Sigmoid colon (tissue), 7 donors: ENCODE results near the gene SLC38A2. TPM values are rescaled to one million over a fixed set of nuclear protein-coding genes. Genes with fewer than 3 reads are reported as not detected.

Experiments
- DNase-seq: peaks from one replicate; pipeline ENCODE4 v3.0.0-alpha.2; 2019
- H3K27ac ChIP-seq, 4 donors: fragments of 200-600 bp; sonication (generic); one replicate each; pipeline ENCODE4 v1.5.1; 2016 to 2019; ENCODE audit warnings: mild to moderate bottlenecking in 1 of 4
- H3K27me3 ChIP-seq, 3 donors: fragments of 200-600 bp; sonication (generic); one replicate each; pipeline ENCODE4 v1.5.1; 2019; ENCODE audit warnings: mild to moderate bottlenecking in 1 of 3
- H3K36me3 ChIP-seq, 4 donors: fragments of 200-600 bp; sonication (generic); one replicate each; pipeline ENCODE4 v1.5.1; 2016 to 2019
- H3K4me1 ChIP-seq, 4 donors: fragments of 200-600 bp; sonication (generic); one replicate each; pipeline ENCODE4 v1.5.1; 2017 to 2019
- H3K4me3 ChIP-seq, 4 donors: fragments of 200-600 bp; sonication (generic); one replicate each; pipeline ENCODE4 v1.5.1; 2017 to 2019; ENCODE audit warnings: mild to moderate bottlenecking in 2 of 4, moderate library complexity in 1 of 4
- H3K9me3 ChIP-seq, 4 donors: fragments of 200-600 bp in 3 of 4; sonication (generic) in 3 of 4; one replicate each; pipeline versions ENCODE4 v1.5.1 to v1.6.1; 2013 to 2019
- CTCF ChIP-seq, 4 experiments: fragments of 450-650 bp in 3 of 4; fragments of 200-600 bp in 1 of 4; IDR thresholded peaks; one replicate each; pipeline ENCODE4 v1.5.1; 2016 to 2019; ENCODE audit warnings: antibody characterized with exemption in 4 of 4, mild to moderate bottlenecking in 3 of 4, moderate library complexity in 2 of 4
- EP300 ChIP-seq, 4 donors: sonication (generic); formaldehyde crosslinking; IDR thresholded peaks; one replicate each; pipeline ENCODE4 v1.6.1; 2017; ENCODE audit warnings: antibody characterized with exemption in 4 of 4
- POLR2A ChIP-seq, 2 donors: fragments of 450-650 bp; IDR thresholded peaks; one replicate each; pipeline ENCODE4 v1.6.1; 2016; ENCODE audit warnings: antibody characterized with exemption in 2 of 2, mild to moderate bottlenecking in 2 of 2, moderate library complexity in 2 of 2
- POLR2AphosphoS5 ChIP-seq, 4 donors: sonication (generic); formaldehyde crosslinking; IDR thresholded peaks; one replicate each; pipeline ENCODE4 v1.6.1; 2017; ENCODE audit warnings: antibody characterized with exemption in 4 of 4
- WGBS, 2 donors: extraction: QIAGEN DNeasy Blood & Tissue Kit; methylation state at CpG; one replicate each; pipeline ENCODE4 v1.1.7; 2013; 5-methylcytosine and 5-hydroxymethylcytosine counted together
- intact Hi-C: fragments of 100-400 bp; cut with DNase I; formaldehyde crosslinking; loops from one replicate; pipeline ENCODE4 v1.15.1; 2023
- polyA plus RNA-seq, 3 donors: library from polyadenylated mRNA; stranded (reverse); fragments of 200-250 nt; gene quantifications; one replicate each; pipeline ENCODE4 v1.2.3, GENCODE V29; 2013
- total RNA-seq, 4 donors: library from RNA; depleted of rRNA; stranded (reverse); fragments of >200 nt; gene quantifications; one replicate each; pipeline ENCODE4 v1.1.0, GENCODE V29; 2016
- donor health status: healthy with polysubstance abuse.
- donor health status: Bipolar disorder and iron deficiency.
- donor health status: healthy.

SLC38A2 gene
- total and polyA plus RNA-seq, 7 donors, result 17.6 to 299 (median 234) TPM

DNA sequence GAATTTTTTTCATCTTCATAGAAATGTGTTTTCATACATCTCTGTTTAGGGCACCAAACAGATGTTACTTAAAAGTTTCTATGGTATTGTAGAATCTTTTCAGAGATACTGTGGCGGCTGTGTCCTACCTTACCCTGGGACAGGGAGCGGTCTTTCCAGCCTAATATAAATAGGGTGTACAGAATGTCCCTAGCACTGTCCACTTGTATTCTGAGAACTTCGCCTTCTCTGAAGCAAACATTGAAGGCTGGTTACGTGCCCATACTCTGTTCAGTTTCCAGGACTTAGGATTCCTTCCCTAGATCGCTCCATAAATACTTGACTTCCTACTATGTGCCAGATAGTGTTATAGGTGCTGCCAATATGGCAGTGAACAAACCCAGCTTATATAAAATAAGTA lies 24.3 kb upstream of the SLC38A2 start:
- intact Hi-C loops, result no loop called here
- Histone ChIP-seq H3K4me1 (peaks cover 0 to 14% (median 9%) of the 10 kb centered on the region in 4 donors), H3K27ac (no peak overlapping the region), H3K4me3 (no peak overlapping the region), H3K36me3 (no peaks in the 10 kb centered on the region), H3K9me3 (no peaks in the 10 kb centered on the region), H3K27me3 (no peaks in the 10 kb centered on the region)
- WGBS, 2 donors, result 98 to 99% methylated on average over 5 of the region's 5 CpGs
- DNase-seq, result no peak
- TF ChIP-seq EP300 (IDR thresholded peaks at IDR 0.05), result no peak
- TF ChIP-seq POLR2AphosphoS5 (IDR thresholded peaks at IDR 0.05), result no peak
- no peak for TF ChIP-seq CTCF (IDR thresholded peaks at IDR 0.05)
- no peak for TF ChIP-seq POLR2A (IDR thresholded peaks at IDR 0.05)

- intact Hi-C loops, result no loop called here
- WGBS, 2 donors, result 75 to 84% methylated on average over 4 of the region's 4 CpGs
- Histone ChIP-seq H3K9me3 (no peaks in the 10 kb centered on the region), H3K27ac (no peak overlapping the region), H3K4me1 (peaks cover 0 to 11% (median 4%) of the 10 kb centered on the region in 4 donors), H3K36me3 (no peaks in the 10 kb centered on the region), H3K27me3 (no peaks in the 10 kb centered on the region), H3K4me3 (no peak overlapping the region)
- DNase-seq, result no peak
- no peak for TF ChIP-seq CTCF (IDR thresholded peaks at IDR 0.05)
- TF ChIP-seq POLR2AphosphoS5 (IDR thresholded peaks at IDR 0.05), result no peak
- no peak for TF ChIP-seq EP300 (IDR thresholded peaks at IDR 0.05)
- no peak for TF ChIP-seq POLR2A (IDR thresholded peaks at IDR 0.05)
Measured at GRCh38 chr12:46395388-46395787, 22.8 kb upstream of the SLC38A2 start.

- peaks cover 0 to 45% (median 40%) of the 10 kb centered on the region in 4 donors for H3K4me1 ChIP-seq
- TF ChIP-seq POLR2A (IDR thresholded peaks at IDR 0.05), result no peak
- no peak for TF ChIP-seq POLR2AphosphoS5 (IDR thresholded peaks at IDR 0.05)
- no peaks in the 10 kb centered on the region for H3K27me3 ChIP-seq
- H3K36me3 ChIP-seq, result no peaks in the 10 kb centered on the region
- DNase-seq, result no peak
- intact Hi-C loops, result no loop called here
- 81 to 94% methylated on average over 1 of the region's 1 CpG for WGBS, 2 donors
- H3K27ac ChIP-seq, result peak overlapping the region in 1 of 4 donors; percentile 54
- H3K4me3 ChIP-seq, result no peak overlapping the region
- H3K9me3 ChIP-seq, result no peaks in the 10 kb centered on the region
Measured at GRCh38 chr12:46391630-46392029, 19.1 kb upstream of the SLC38A2 start.

- peaks cover 0 to 52% (median 47%) of the 10 kb centered on the region in 4 donors for H3K4me1 ChIP-seq
Measured at GRCh38 chr12:46390881-46391280, 18.3 kb upstream of the SLC38A2 start.

DNA sequence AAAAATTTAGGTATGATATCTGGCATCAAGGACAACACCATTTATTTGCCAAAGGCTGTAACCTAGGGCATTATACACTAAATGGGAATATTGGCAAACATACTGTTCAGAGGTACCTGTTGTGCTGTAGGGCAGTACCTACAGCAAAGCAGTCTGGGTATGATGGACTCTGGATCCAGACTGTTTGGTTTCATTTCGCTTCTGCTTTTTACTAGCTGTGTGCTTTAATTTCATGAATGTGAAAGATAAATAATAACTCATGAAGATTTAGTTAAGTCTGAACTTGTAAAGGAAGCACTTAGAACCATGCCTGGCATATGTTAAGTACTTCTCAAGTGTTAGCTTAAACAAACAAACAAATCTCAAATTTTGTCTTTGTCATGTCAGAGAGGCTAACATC lies 17.7 kb upstream of the SLC38A2 start:
- WGBS, 2 donors, result 12 to 52% methylated on average over 1 of the region's 1 CpG
- TF ChIP-seq EP300 (IDR thresholded peaks at IDR 0.05) (no peak), POLR2AphosphoS5 (IDR thresholded peaks at IDR 0.05) (peak in 1 of 4 donors; percentile 23), POLR2A (IDR thresholded peaks at IDR 0.05) (no peak)
- H3K27me3 ChIP-seq, result no peaks in the 10 kb centered on the region
- peaks cover 0 to 57% (median 52%) of the 10 kb centered on the region in 4 donors for H3K4me1 ChIP-seq
- no peak overlapping the region for H3K4me3 ChIP-seq
- DNase-seq, result no peak
- H3K9me3 ChIP-seq, result no peaks in the 10 kb centered on the region
- intact Hi-C loops, result no loop called here
- peak overlapping the region; percentile 23 to 61 (median 41) for H3K27ac ChIP-seq
- H3K36me3 ChIP-seq, result no peaks in the 10 kb centered on the region

More at GRCh38 chr12:46390881-46391280, 18.3 kb upstream of the SLC38A2 start:
- intact Hi-C loops, result no loop called here
- DNase-seq, result no peak
- H3K36me3 ChIP-seq, result no peaks in the 10 kb centered on the region
- H3K27ac ChIP-seq, result peak overlapping the region; percentile 23 to 61 (median 41)
- TF ChIP-seq EP300 (IDR thresholded peaks at IDR 0.05), result no peak
- no peak for TF ChIP-seq POLR2A (IDR thresholded peaks at IDR 0.05)
- TF ChIP-seq CTCF (IDR thresholded peaks at IDR 0.05), result no peak
- TF ChIP-seq POLR2AphosphoS5 (IDR thresholded peaks at IDR 0.05), result no peak
- H3K9me3 ChIP-seq, result no peaks in the 10 kb centered on the region
- no peak overlapping the region for H3K4me3 ChIP-seq
- H3K27me3 ChIP-seq, result no peaks in the 10 kb centered on the region
- 79 to 82% methylated on average over 4 of the region's 4 CpGs for WGBS, 2 donors
